Small intestine (tissue), 7 donors: Measurements from ENCODE around the gene DCLRE1C. TPM values are rescaled to one million over a fixed set of nuclear protein-coding genes. Genes with fewer than 3 reads are reported as not detected.
"Not testable (repeated sequence)": the region's sequence is repeated elsewhere in the genome, so short reads cannot be mapped to it uniquely, and the experiment has no call there.

ENCODE experiments used
- DNase-seq, 2 donors: peaks; one replicate each; pipeline versions ENCODE4 v3.0.0 to v3.0.0-alpha.2; 2013
- FAIRE-seq: peaks from 2 replicates; lab custom pipeline; 2012; peaks lifted over from hg19 to GRCh38; lab: Jason Lieb, UNC
- H3K27ac ChIP-seq, 3 donors: one replicate each; pipeline ENCODE4 v1.5.1; 2013; ENCODE audit warnings: low read length in 2 of 3, mild to moderate bottlenecking in 2 of 3, control low read depth in 1 of 3, inconsistent platforms in 1 of 3, low read depth in 1 of 3, moderate library complexity in 1 of 3
- H3K27me3 ChIP-seq, 3 donors: one replicate each; pipeline ENCODE4 v1.6.1; 2013; ENCODE audit warnings: low read length in 3 of 3, inconsistent platforms in 1 of 3; ENCODE audit not compliant: control insufficient read depth in 3 of 3, insufficient read depth in 3 of 3
- H3K36me3 ChIP-seq, 3 donors: one replicate each; pipeline ENCODE4 v1.6.1; 2013; ENCODE audit warnings: low read length in 3 of 3, inconsistent platforms in 1 of 3, low read depth in 1 of 3, mild to moderate bottlenecking in 1 of 3, moderate library complexity in 1 of 3; ENCODE audit not compliant: control insufficient read depth in 3 of 3, insufficient read depth in 2 of 3
- H3K4me1 ChIP-seq, 3 donors: one replicate each; pipeline ENCODE4 v1.6.1; 2013; ENCODE audit warnings: low read length in 2 of 3, inconsistent platforms in 1 of 3, low read depth in 1 of 3, mild to moderate bottlenecking in 1 of 3, moderate library complexity in 1 of 3; ENCODE audit not compliant: control insufficient read depth in 3 of 3, insufficient read depth in 2 of 3
- H3K4me3 ChIP-seq, 3 donors: one replicate each; pipeline ENCODE4 v1.5.1; 2013; ENCODE audit warnings: low read length in 3 of 3, control low read depth in 1 of 3, inconsistent platforms in 1 of 3, low read depth in 1 of 3, mild to moderate bottlenecking in 1 of 3, moderate library complexity in 1 of 3
- H3K9me3 ChIP-seq, 2 donors: one replicate each; pipeline ENCODE4 v1.6.1; 2013; ENCODE audit warnings: low read depth in 1 of 2, low read length in 1 of 2; ENCODE audit not compliant: control insufficient read depth in 2 of 2, insufficient read depth in 1 of 2
- WGBS, 3 donors: extraction: QIAGEN DNeasy Blood & Tissue Kit; methylation state at CpG; one replicate each; pipeline ENCODE4 v1.1.7; 2013; 5-methylcytosine and 5-hydroxymethylcytosine counted together
- polyA plus RNA-seq, 4 donors: library from polyadenylated mRNA; stranded (reverse) in 3 of 4; unstranded in 1 of 4; fragments of 200-250 nt in 3 of 4; fragments of 120-200 nt in 1 of 4; gene quantifications; one replicate each; pipeline versions ENCODE4 v1.2.1 to v1.2.3, GENCODE V29; 2013
- donor health status: healthy with polysubstance abuse.
- donor health status: control.
- donor health status: control.
- donor health status: Bipolar disorder and iron deficiency.
- donor health status: healthy.

DCLRE1C gene
- polyA plus RNA-seq, 4 donors: 3.8 to 11.2 (median 5.5) TPM

GRCh38 chr10:14916600-14916999 is 37.3 kb downstream of the DCLRE1C start:
- WGBS, 3 donors: 98 to 99% (median 99%) methylated on average over 2 of the region's 2 CpGs
- no peaks in the 10 kb centered on the region for H3K27me3 ChIP-seq
- no peak overlapping the region for H3K27ac ChIP-seq
- FAIRE-seq: no peak
- peaks cover 14 to 29% (median 17%) of the 10 kb centered on the region in 3 donors for H3K36me3 ChIP-seq
- H3K4me3 ChIP-seq: no peak overlapping the region
- DNase-seq: no peak
- H3K4me1 ChIP-seq: peaks cover 0 to 1% (median 0%) of the 10 kb centered on the region in 3 donors
- H3K9me3 ChIP-seq: peaks cover 0 to 12% of the 10 kb centered on the region in 2 donors

GRCh38 chr10:14911801-14912200 is 42.1 kb downstream of the DCLRE1C start:
- WGBS, 3 donors: 85 to 99% (median 96%) methylated on average over 3 of the region's 3 CpGs
- Histone ChIP-seq H3K27me3 (no peaks in the 10 kb centered on the region), H3K4me3 (no peak overlapping the region), H3K4me1 (peaks cover 0 to 2% (median 0%) of the 10 kb centered on the region in 3 donors), H3K27ac (no peak overlapping the region), H3K36me3 (peaks cover 14 to 26% (median 14%) of the 10 kb centered on the region in 3 donors), H3K9me3 (peaks cover 0 to 10% of the 10 kb centered on the region in 2 donors)
- DNase-seq: no peak
- no peak for FAIRE-seq

- DNase-seq (no peak), FAIRE-seq (no peak)
- Histone ChIP-seq H3K9me3 (peaks cover 0 to 11% of the 10 kb centered on the region in 2 donors), H3K4me3 (no peak overlapping the region), H3K36me3 (peaks cover 14 to 28% (median 14%) of the 10 kb centered on the region in 3 donors), H3K27me3 (no peaks in the 10 kb centered on the region), H3K4me1 (peaks cover 0 to 2% (median 0%) of the 10 kb centered on the region in 3 donors), H3K27ac (no peak overlapping the region)
- WGBS, 3 donors: 94 to 95% (median 94%) methylated on average over 4 of the region's 4 CpGs
Measured at GRCh38 chr10:14910953-14911352, 42.9 kb downstream of the DCLRE1C start.

- Histone ChIP-seq H3K27me3 (no peaks in the 10 kb centered on the region), H3K4me3 (no peak overlapping the region), H3K4me1 (peaks cover 0 to 2% (median 0%) of the 10 kb centered on the region in 3 donors), H3K9me3 (peaks cover 0 to 8% of the 10 kb centered on the region in 2 donors), H3K36me3 (peaks cover 9 to 27% (median 14%) of the 10 kb centered on the region in 3 donors), H3K27ac (no peak overlapping the region)
- 87 to 95% (median 91%) methylated on average over 2 of the region's 2 CpGs for WGBS, 3 donors
- no peak for DNase-seq
- FAIRE-seq: no peak
Measured at GRCh38 chr10:14909101-14909500, 44.8 kb downstream of the DCLRE1C start.

GRCh38 chr10:14907591-14907990 is 46.3 kb downstream of the DCLRE1C start:
- DNase-seq, H3K4me1 ChIP-seq, H3K4me3 ChIP-seq, H3K27me3 ChIP-seq, H3K27ac ChIP-seq, FAIRE-seq, H3K9me3 ChIP-seq: not testable (repeated sequence)
- H3K36me3 ChIP-seq: peaks cover 9 to 23% (median 14%) of the 10 kb centered on the region in 3 donors
- 98 to 100% (median 98%) methylated on average over 4 of the region's 4 CpGs for WGBS, 3 donors

- WGBS, 3 donors: 97 to 100% (median 100%) methylated on average over 2 of the region's 2 CpGs
- no peak for FAIRE-seq
Measured at GRCh38 chr10:14906765-14907164, 47.1 kb downstream of the DCLRE1C start.

GRCh38 chr10:14905890-14906289 is 48.0 kb downstream of the DCLRE1C start:
- FAIRE-seq: no peak
- H3K36me3 ChIP-seq: peaks cover 9 to 19% (median 14%) of the 10 kb centered on the region in 3 donors
- H3K27ac ChIP-seq: no peak overlapping the region
- H3K9me3 ChIP-seq: peaks cover 0 to 8% of the 10 kb centered on the region in 2 donors
- 71 to 93% (median 77%) methylated on average over 2 of the region's 2 CpGs for WGBS, 3 donors
- no peaks in the 10 kb centered on the region for H3K27me3 ChIP-seq
- no peaks in the 10 kb centered on the region for H3K4me1 ChIP-seq
- DNase-seq: no peak
- H3K4me3 ChIP-seq: no peak overlapping the region

More at GRCh38 chr10:14906765-14907164, 47.1 kb downstream of the DCLRE1C start:
- DNase-seq: no peak
- no peak overlapping the region for H3K27ac ChIP-seq
- H3K27me3 ChIP-seq: no peaks in the 10 kb centered on the region
- H3K4me3 ChIP-seq: no peak overlapping the region
- peaks cover 0 to 8% of the 10 kb centered on the region in 2 donors for H3K9me3 ChIP-seq
- H3K4me1 ChIP-seq: peaks cover 0 to 2% (median 0%) of the 10 kb centered on the region in 3 donors
- H3K36me3 ChIP-seq: peaks cover 9 to 21% (median 14%) of the 10 kb centered on the region in 3 donors

GRCh38 chr10:14904864-14905263 is 49.0 kb downstream of the DCLRE1C start:
- DNase-seq (no peak), FAIRE-seq (no peak)
- H3K4me1 ChIP-seq: no peaks in the 10 kb centered on the region
- WGBS, 3 donors: 77 to 96% (median 93%) methylated on average over 2 of the region's 2 CpGs
- peaks cover 9 to 15% (median 14%) of the 10 kb centered on the region in 3 donors for H3K36me3 ChIP-seq
- H3K4me3 ChIP-seq: no peak overlapping the region
- H3K27me3 ChIP-seq: no peaks in the 10 kb centered on the region
- peaks cover 0 to 8% of the 10 kb centered on the region in 2 donors for H3K9me3 ChIP-seq
- no peak overlapping the region for H3K27ac ChIP-seq

- Histone ChIP-seq H3K9me3 (peaks cover 0 to 8% of the 10 kb centered on the region in 2 donors), H3K4me3 (no peak overlapping the region), H3K36me3 (peaks cover 9 to 15% (median 13%) of the 10 kb centered on the region in 3 donors), H3K4me1 (no peaks in the 10 kb centered on the region), H3K27me3 (no peaks in the 10 kb centered on the region), H3K27ac (no peak overlapping the region)
- peak; percentile 41 to 50 for DNase-seq
- WGBS, 3 donors: 26 to 41% (median 31%) methylated on average over 1 of the region's 1 CpG
- no peak for FAIRE-seq
Measured at GRCh38 chr10:14904316-14904732, 49.6 kb downstream of the DCLRE1C start.
